GM10266 (cell line): ENCODE measurements around the gene URGCP.
"Not testable (repeated sequence)": the region's sequence is repeated elsewhere in the genome, so short reads cannot be mapped to it uniquely, and the experiment has no call there.

Experiments
- DNase-seq: peaks from one replicate; pipeline ENCODE4 v3.0.0; 2012; ENCODE audit errors: extremely low spot score
- TF ChIP-seq, protein P1 (sequence below): IDR thresholded peaks from 2 replicates; pipeline ENCODE4 v1.5.1; 2012; ENCODE audit warnings: mild to moderate bottlenecking, low read depth; ENCODE audit not compliant: control insufficient read depth, insufficient read depth; ENCODE audit errors: missing control alignments

The URGCP gene

DNA sequence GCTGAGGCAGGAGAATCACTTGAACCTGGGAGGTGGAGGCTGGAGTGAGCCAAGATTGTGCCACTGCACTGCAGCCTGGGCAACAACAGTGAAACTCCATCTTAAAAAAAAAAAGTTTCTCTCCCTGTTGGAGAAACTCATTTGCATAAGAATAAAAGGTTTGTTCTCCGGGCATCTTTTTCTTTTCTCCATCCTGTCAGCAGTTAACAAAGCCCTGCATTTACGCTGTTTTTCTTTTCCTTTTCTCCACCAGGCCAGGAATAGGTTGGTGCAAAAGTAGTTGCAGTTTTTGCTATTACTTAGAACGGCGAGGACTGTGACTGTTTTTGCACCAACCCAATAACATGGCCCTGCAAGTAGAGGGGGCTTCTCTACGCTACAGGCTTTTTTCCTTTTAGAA is 9.5 kb upstream of the URGCP start:
- TF ChIP-seq, protein P1, sequence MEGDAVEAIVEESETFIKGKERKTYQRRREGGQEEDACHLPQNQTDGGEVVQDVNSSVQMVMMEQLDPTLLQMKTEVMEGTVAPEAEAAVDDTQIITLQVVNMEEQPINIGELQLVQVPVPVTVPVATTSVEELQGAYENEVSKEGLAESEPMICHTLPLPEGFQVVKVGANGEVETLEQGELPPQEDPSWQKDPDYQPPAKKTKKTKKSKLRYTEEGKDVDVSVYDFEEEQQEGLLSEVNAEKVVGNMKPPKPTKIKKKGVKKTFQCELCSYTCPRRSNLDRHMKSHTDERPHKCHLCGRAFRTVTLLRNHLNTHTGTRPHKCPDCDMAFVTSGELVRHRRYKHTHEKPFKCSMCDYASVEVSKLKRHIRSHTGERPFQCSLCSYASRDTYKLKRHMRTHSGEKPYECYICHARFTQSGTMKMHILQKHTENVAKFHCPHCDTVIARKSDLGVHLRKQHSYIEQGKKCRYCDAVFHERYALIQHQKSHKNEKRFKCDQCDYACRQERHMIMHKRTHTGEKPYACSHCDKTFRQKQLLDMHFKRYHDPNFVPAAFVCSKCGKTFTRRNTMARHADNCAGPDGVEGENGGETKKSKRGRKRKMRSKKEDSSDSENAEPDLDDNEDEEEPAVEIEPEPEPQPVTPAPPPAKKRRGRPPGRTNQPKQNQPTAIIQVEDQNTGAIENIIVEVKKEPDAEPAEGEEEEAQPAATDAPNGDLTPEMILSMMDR: no peak
- DNase-seq: no peak

- DNase-seq: no peak
- TF ChIP-seq, protein P1: no peak
Observed at GRCh38 chr7:43914795-43915194, 8.4 kb upstream of the URGCP start.

DNA sequence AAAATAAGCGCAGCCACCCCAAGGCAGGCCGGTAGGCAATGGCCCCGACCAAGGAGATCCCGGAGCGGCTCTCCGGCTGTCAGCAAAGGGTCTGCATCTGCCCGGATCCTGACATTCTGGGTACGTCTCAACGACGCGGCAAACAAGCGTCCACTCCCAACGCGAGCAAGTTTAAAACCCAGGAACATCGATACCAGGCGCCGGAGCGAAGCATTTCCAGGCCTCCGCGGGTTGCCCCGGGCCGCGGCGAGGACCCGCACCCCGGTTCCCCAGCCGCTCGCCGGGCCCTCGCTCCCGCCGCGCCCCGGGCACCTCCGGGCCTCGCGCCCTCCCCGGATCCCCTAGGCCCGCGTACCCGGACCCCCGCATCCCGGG is 453 bp downstream of the URGCP start:
- DNase-seq: peak; percentile 71
- TF ChIP-seq, protein P1: no peak

DNA sequence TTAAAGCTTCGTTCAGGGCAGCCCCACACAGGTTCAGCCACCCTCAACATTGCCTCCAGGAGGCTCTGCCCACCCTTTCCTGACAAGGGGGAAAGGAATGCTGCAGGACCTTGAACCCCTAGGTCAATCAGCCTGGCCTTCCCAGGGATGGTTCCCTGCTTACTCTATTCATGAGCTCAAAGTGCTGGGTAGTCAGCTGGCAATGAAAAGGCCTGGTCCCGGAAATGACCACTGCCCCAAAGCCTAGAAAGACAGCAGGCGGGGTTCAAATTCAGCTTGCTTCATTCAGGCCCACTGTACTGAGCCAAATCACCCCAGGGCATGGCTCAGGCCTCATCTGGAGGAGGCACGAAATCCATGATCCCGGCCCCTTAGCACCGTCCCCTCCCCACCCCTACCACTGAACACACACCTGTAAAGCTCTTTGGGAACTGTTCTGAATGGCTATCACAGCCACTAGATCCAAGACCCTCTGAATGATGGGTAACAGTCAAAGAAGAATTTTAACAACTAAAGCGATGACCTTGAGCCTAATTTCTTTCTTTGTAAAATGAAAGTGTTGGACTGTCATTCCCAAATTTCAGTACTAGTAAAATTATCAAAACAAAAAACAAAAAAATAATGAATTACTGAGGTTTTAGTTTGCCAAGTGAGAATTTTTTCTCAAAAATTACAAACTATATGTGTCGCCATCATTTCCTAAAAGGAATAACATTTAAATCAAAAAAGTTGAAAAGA is 1.0 kb downstream of the URGCP start:
- no peak for DNase-seq
- TF ChIP-seq, protein P1: no peak

DNA sequence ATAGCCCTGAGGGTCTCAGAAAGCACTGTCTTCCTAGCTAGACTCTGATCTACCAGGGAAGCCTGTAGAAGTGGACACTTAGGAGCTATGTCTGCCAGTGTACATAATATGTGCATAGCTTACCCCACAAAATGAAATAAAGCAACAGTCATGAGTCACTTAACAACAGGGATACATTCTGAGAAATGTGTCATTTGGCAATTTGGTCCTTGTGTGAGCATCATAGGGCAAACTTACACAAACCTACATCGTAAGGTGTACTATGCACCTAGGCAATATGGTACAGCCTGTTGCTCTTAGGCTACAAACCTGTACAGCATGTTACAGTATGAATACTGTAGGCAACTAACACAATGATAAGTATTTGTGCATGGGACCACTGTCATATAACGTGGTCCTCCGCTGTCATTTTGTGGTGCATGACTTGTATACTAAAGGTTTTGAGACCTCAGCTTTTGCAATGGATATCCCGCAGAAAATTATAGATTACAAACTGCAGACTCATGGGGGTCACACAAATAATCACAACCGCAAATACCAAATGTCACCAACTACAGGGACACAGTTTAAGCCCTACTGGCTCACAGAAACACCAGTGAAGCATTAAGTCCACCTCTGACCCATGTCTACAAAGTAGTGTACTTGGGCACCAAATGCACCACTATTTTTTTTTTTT is 1.7 kb downstream of the URGCP start:
- DNase-seq: no peak
- TF ChIP-seq, protein P1: no peak

DNA sequence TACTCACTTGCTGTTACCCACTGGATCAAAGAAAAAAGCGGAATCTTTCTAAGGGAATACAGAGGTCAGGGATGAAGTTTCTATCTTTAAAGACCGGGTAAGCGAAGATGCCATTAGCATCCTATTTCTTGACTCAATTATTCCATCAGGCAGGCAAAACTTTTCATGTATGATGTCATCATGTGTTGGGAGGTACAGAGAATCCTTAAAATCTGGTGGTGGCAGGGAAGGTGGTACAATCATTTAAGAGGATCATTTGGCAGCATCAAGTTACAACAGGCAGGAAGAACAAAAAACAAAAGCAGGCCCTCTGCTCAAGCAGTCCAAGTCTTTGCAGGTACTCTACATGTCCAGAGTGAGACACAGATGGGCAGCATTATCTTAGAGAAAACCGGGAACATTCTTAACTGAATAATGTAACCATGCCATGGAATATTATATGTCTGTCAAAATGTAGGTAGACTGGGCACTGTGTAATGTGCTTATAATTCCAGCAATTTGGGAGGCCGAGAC is 3.8 kb downstream of the URGCP start:
- TF ChIP-seq, protein P1: no peak
- DNase-seq: no peak

DNA sequence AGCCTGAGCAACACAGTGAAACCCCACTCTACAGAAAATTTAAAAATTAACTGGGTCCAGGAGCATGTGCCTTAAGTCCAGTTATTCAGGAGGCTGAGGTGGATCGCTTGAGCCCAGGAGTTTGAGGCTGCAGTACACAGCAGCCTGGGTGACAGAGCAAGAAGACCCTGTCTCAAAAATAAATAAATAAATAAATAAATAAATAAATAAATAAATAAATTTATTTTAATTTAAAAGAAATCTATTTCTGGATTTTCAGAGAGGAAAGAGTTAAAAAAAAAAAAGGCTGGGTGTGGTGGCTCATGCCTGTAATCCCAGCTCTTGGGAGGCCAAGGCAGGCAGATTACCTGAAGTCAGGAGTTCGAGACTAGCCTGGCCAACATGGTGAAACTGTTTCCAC is 7.8 kb downstream of the URGCP start:
- not testable (repeated sequence) for DNase-seq
